22Rv1 (cell line): ENCODE data around the gene KNDC1.

Source experiments
- H3K27ac ChIP-seq: fragments of 450-650 bp; 2 replicates; pipeline ENCODE4 v1.5.1; 2017
- CTCF ChIP-seq: fragments of 450-650 bp; IDR thresholded peaks from 2 replicates; pipeline ENCODE4 v1.5.1; 2017; ENCODE audit warnings: mild to moderate bottlenecking
- ZFX ChIP-seq: fragments of 450-650 bp; IDR thresholded peaks from 2 replicates; pipeline ENCODE4 v1.6.1; 2017; ENCODE audit warnings: antibody characterized with exemption, borderline replicate concordance

Gene KNDC1

GRCh38 chr10:133139551-133140065 is 20.4 kb upstream of the KNDC1 start:
- no peak for TF ChIP-seq ZFX
- no peak for TF ChIP-seq CTCF
- no peak overlapping the region for H3K27ac ChIP-seq

- H3K27ac ChIP-seq, result no peak overlapping the region
- TF ChIP-seq CTCF (no peak), ZFX (no peak)
These were observed 19.4 kb upstream of the KNDC1 start for GRCh38 chr10:133140417-133141143.

GRCh38 chr10:133141144-133141957 is 18.7 kb upstream of the KNDC1 start:
- H3K27ac ChIP-seq, result no peak overlapping the region
- no peak for TF ChIP-seq ZFX

- TF ChIP-seq ZFX (no peak), CTCF (no peak)
- no peak overlapping the region for H3K27ac ChIP-seq
These were observed 18.1 kb upstream of the KNDC1 start for GRCh38 chr10:133141958-133142340.

- TF ChIP-seq CTCF, result no peak
- TF ChIP-seq ZFX, result no peak
- no peak overlapping the region for H3K27ac ChIP-seq
These were observed 17.4 kb upstream of the KNDC1 start for GRCh38 chr10:133142523-133143199.

GRCh38 chr10:133143200-133143533 is 16.9 kb upstream of the KNDC1 start:
- no peak overlapping the region for H3K27ac ChIP-seq
- TF ChIP-seq ZFX (no peak), CTCF (no peak)

GRCh38 chr10:133143546-133143945 is 16.5 kb upstream of the KNDC1 start:
- TF ChIP-seq CTCF (no peak), ZFX (no peak)
- no peak overlapping the region for H3K27ac ChIP-seq
